Activated T-helper 9 cell treated with anti-CD3 and anti-CD28 coated beads, Interleukin-2, amount 50 U/mL, for 16 hours (primary cell): Measurements from ENCODE around the gene TSEN2.
"Not testable (repeated sequence)": the region's sequence is repeated elsewhere in the genome, so short reads cannot be mapped to it uniquely, and the experiment has no call there.

Source experiments
- DNase-seq: peaks from one replicate; pipeline ENCODE4 v3.0.0-alpha.2; 2020; ENCODE audit warnings: low read depth

Gene TSEN2

GRCh38 chr3:12472000-12472610, 12.2 kb upstream of the TSEN2 start:
- no peak for DNase-seq

GRCh38 chr3:12472796-12473195, 11.5 kb upstream of the TSEN2 start:
- no peak for DNase-seq

- DNase-seq, result no peak
Observed at GRCh38 chr3:12473511-12473910, 10.8 kb upstream of the TSEN2 start.

GRCh38 chr3:12476238-12476897, 7.9 kb upstream of the TSEN2 start:
- DNase-seq, result no peak

- DNase-seq, result no peak
Observed at GRCh38 chr3:12477256-12477655, 7.0 kb upstream of the TSEN2 start.

- DNase-seq, result no peak
Observed at GRCh38 chr3:12478326-12478725, 6.0 kb upstream of the TSEN2 start.

- DNase-seq, result not testable (repeated sequence)
Observed at GRCh38 chr3:12479198-12479597, 5.1 kb upstream of the TSEN2 start.

- DNase-seq, result no peak
Observed at GRCh38 chr3:12479919-12480427, 4.3 kb upstream of the TSEN2 start.

- no peak for DNase-seq
Observed at GRCh38 chr3:12483410-12483809, 870 bp upstream of the TSEN2 start.

- no peak for DNase-seq
Observed at GRCh38 chr3:12483872-12484197, 445 bp upstream of the TSEN2 start.

GRCh38 chr3:12484983-12485327, 675 bp downstream of the TSEN2 start:
- DNase-seq, result no peak

- no peak for DNase-seq
Observed at GRCh38 chr3:12486001-12486400, 1.7 kb downstream of the TSEN2 start.

- DNase-seq, result no peak
Observed at GRCh38 chr3:12486916-12487315, 2.6 kb downstream of the TSEN2 start.

- no peak for DNase-seq
Observed at GRCh38 chr3:12487336-12487735, 3.1 kb downstream of the TSEN2 start.

GRCh38 chr3:12487786-12488185, 3.5 kb downstream of the TSEN2 start:
- no peak for DNase-seq

GRCh38 chr3:12489368-12489767, 5.1 kb downstream of the TSEN2 start:
- DNase-seq, result no peak

- no peak for DNase-seq
Observed at GRCh38 chr3:12489832-12490231, 5.6 kb downstream of the TSEN2 start.

- no peak for DNase-seq
Observed at GRCh38 chr3:12490547-12490946, 6.3 kb downstream of the TSEN2 start.

GRCh38 chr3:12495749-12496452, 11.6 kb downstream of the TSEN2 start:
- DNase-seq, result no peak

GRCh38 chr3:12496453-12496761, 12.1 kb downstream of the TSEN2 start:
- DNase-seq, result no peak

- no peak for DNase-seq
Observed at GRCh38 chr3:12499474-12499873, 15.2 kb downstream of the TSEN2 start.

GRCh38 chr3:12501360-12502020, 17.2 kb downstream of the TSEN2 start:
- DNase-seq, result no peak
